PC-3 (cell line): ENCODE measurements around the gene UBTD1. TPM values are rescaled to one million over a fixed set of nuclear protein-coding genes. Genes with fewer than 3 reads are reported as not detected.
"Not testable (repeated sequence)": the region's sequence is repeated elsewhere in the genome, so short reads cannot be mapped to it uniquely, and the experiment has no call there.

ENCODE experiments used
- ATAC-seq: fragments of 200-7000 bp; cut with Tn5 transposase; 2 replicates; pipeline ENCODE4 v1.9.1; 2020; ENCODE audit warnings: mild to moderate bottlenecking, moderate library complexity
- BruUV-seq: library from RNA; stranded (reverse); fragments of 400-500 nt; replicated peaks from 2 replicates; lab custom pipeline; 2021; lab: Mats Ljungman, UMichigan
- CTCF ChIA-PET: fragments of 300-600 bp; sonication (Branson Sonifier 250); formaldehyde crosslinking; loops from one replicate; lab custom pipeline; 2022; ENCODE audit warnings: antibody characterized with exemption; lab: Charles Lee
- POLR2A ChIA-PET: fragments of 300-600 bp; sonication (Branson Sonifier 250); formaldehyde crosslinking; loops from one replicate; lab custom pipeline; 2022; ENCODE audit warnings: antibody characterized with exemption; ENCODE audit not compliant: unreplicated experiment; lab: Charles Lee
- DNase-seq: peaks from one replicate; pipeline ENCODE4 v3.0.0-alpha.2; 2015
- H2AFZ ChIP-seq: fragments of 300-600 bp; sonication (generic); 2 replicates; pipeline ENCODE4 v1.6.0; 2016; ENCODE audit warnings: antibody characterized with exemption, low read length
- H3F3A ChIP-seq: fragments of 300-600 bp; sonication (generic); one replicate; pipeline ENCODE4 v1.6.0; 2017; ENCODE audit warnings: antibody characterized with exemption, low read length, control low read depth, mild to moderate bottlenecking; ENCODE audit not compliant: unreplicated experiment
- H3K27ac ChIP-seq: fragments of 300-600 bp; sonication (generic); 2 replicates; pipeline ENCODE4 v1.5.1; 2016; ENCODE audit warnings: mild to moderate bottlenecking, low read length
- H3K27me3 ChIP-seq: fragments of 300-600 bp; sonication (generic); 2 replicates; pipeline ENCODE4 v1.6.1; 2016; ENCODE audit warnings: low read length, mixed read lengths
- H3K36me3 ChIP-seq: fragments of 300-600 bp; sonication (generic); 2 replicates; pipeline ENCODE4 v1.6.1; 2016; ENCODE audit warnings: low read depth, mixed run types, low read length, mixed read lengths
- H3K4me1 ChIP-seq: fragments of 300-600 bp; sonication (generic); 2 replicates; pipeline ENCODE4 v1.5.1; 2016; ENCODE audit warnings: low read length; ENCODE audit not compliant: insufficient read depth
- H3K4me2 ChIP-seq: fragments of 300-600 bp; sonication (generic); 2 replicates; pipeline ENCODE4 v1.6.0; 2016; ENCODE audit warnings: low read length
- H3K4me3 ChIP-seq: fragments of 300-600 bp; sonication (generic); 2 replicates; pipeline ENCODE4 v1.5.1; 2016; ENCODE audit warnings: mild to moderate bottlenecking, low read length, mixed read lengths
- H3K79me2 ChIP-seq: fragments of 300-600 bp; sonication (generic); 2 replicates; pipeline ENCODE4 v1.6.1; 2017; ENCODE audit warnings: low read length, mixed read lengths
- H3K9ac ChIP-seq: fragments of 300-600 bp; sonication (generic); 2 replicates; pipeline ENCODE4 v1.6.0; 2016; ENCODE audit warnings: mild to moderate bottlenecking, low read length
- H3K9me2 ChIP-seq: fragments of 300-600 bp; sonication (generic); replicated peaks from 2 replicates; pipeline ENCODE4 v1.6.1; 2016; ENCODE audit warnings: mixed run types, low read length, mixed read lengths
- H3K9me3 ChIP-seq: fragments of 300-600 bp; sonication (generic); 2 replicates; pipeline ENCODE4 v1.6.1; 2016; ENCODE audit warnings: low read length, mixed read lengths
- H4K20me1 ChIP-seq: fragments of 300-600 bp; sonication (generic); 2 replicates; pipeline ENCODE4 v1.6.1; 2016; ENCODE audit warnings: low read length, mixed read lengths
- CTCF ChIP-seq: fragments of 300-600 bp; sonication (generic); conservative IDR thresholded peaks from 2 replicates; pipeline ENCODE4 v1.5.1; 2017; ENCODE audit warnings: antibody characterized with exemption, low read depth, mild to moderate bottlenecking, low read length
- EZH2 ChIP-seq: fragments of 300-600 bp; sonication (generic); IDR thresholded peaks from one replicate; pipeline ENCODE4 v1.6.1; 2017; ENCODE audit warnings: antibody characterized with exemption, mild to moderate bottlenecking, low read length; ENCODE audit not compliant: unreplicated experiment
- EZH2phosphoT487 ChIP-seq: fragments of 300-600 bp; sonication (generic); IDR thresholded peaks from 2 replicates; pipeline ENCODE4 v1.6.1; 2018; ENCODE audit warnings: mild to moderate bottlenecking, antibody characterized with exemption, low read length, borderline replicate concordance
- intact Hi-C: fragments of 100-400 bp; cut with micrococcal nuclease; formaldehyde crosslinking; loops from 2 replicates; pipeline ENCODE4 v1.9.0; 2023
- total RNA-seq: library from RNA; depleted of rRNA; stranded (reverse); fragments of >200 nt; gene quantifications from 2 replicates; pipeline ENCODE4 v1.2.3, GENCODE V29; 2014

UBTD1 gene
- total RNA-seq, 1 experiment from 2014 or later: 18.5 TPM

GRCh38 chr10:97574374-97575126 is 75.8 kb downstream of the UBTD1 start:
- H3K9me3 ChIP-seq: no peaks in the 10 kb centered on the region
- peak overlapping the region; percentile 46 for H3K27ac ChIP-seq
- BruUV-seq: no TSS peak
- H3K9ac ChIP-seq: no peak overlapping the region
- H3K4me1 ChIP-seq: peaks cover 41% of the 10 kb centered on the region
- no peak overlapping the region for H2AFZ ChIP-seq
- H3K79me2 ChIP-seq: no peaks in the 10 kb centered on the region
- H3K27me3 ChIP-seq: no peaks in the 10 kb centered on the region
- ATAC-seq: peak; percentile 80
- H3F3A ChIP-seq: peaks cover 4% of the 10 kb centered on the region
- POLR2A ChIA-PET: interaction anchor here (0.6 kb wide), 2 partner anchors 66 to 115 kb away, joined by 4 to 12 read pairs; partner anchors contain the start of gene PI4K2A
- intact Hi-C loops: loop anchor here (1.0 kb wide), 1 partner anchor 38 kb away; no protein-coding TSS in a partner anchor
- CTCF ChIA-PET: no interaction called here
- no peaks in the 10 kb centered on the region for H3K36me3 ChIP-seq
- no peaks in the 10 kb centered on the region for H4K20me1 ChIP-seq
- no peaks in the 10 kb centered on the region for H3K9me2 ChIP-seq
- peak; percentile 95 for DNase-seq
- TF ChIP-seq EZH2: no peak
- no peak overlapping the region for H3K4me3 ChIP-seq
- H3K4me2 ChIP-seq: peak overlapping the region; percentile 47; the same call in 1 of the 2 replicates

GRCh38 chr10:97575127-97575668 is 76.5 kb downstream of the UBTD1 start:
- ChIA-PET POLR2A (interaction anchor here (0.6 kb wide), 1 partner anchor 66 kb away, joined by 12 read pairs; the partner anchor contains the start of gene PI4K2A), CTCF (no interaction called here)
- intact Hi-C loops: no loop called here
- no peak for DNase-seq
- Histone ChIP-seq H3K27me3 (no peaks in the 10 kb centered on the region), H3F3A (peaks cover 4% of the 10 kb centered on the region), H3K27ac (peak overlapping the region; percentile 46), H3K36me3 (no peaks in the 10 kb centered on the region), H4K20me1 (no peaks in the 10 kb centered on the region), H3K4me1 (peaks cover 41% of the 10 kb centered on the region), H3K4me2 (no peak overlapping the region), H3K9me2 (no peaks in the 10 kb centered on the region), H3K9me3 (no peaks in the 10 kb centered on the region), H2AFZ (no peak overlapping the region), H3K79me2 (no peaks in the 10 kb centered on the region), H3K9ac (no peak overlapping the region), H3K4me3 (no peak overlapping the region)
- no TSS peak for BruUV-seq
- ATAC-seq: peak; percentile 4; the same call in 1 of the 2 replicates
- TF ChIP-seq EZH2 (no peak), EZH2phosphoT487 (no peak), CTCF (no peak)

- H3F3A ChIP-seq, H4K20me1 ChIP-seq, H3K27ac ChIP-seq, H3K27me3 ChIP-seq, DNase-seq, CTCF ChIA-PET, ATAC-seq, H3K9ac ChIP-seq, BruUV-seq, H2AFZ ChIP-seq, H3K36me3 ChIP-seq, H3K79me2 ChIP-seq, H3K4me3 ChIP-seq, H3K9me2 ChIP-seq, H3K9me3 ChIP-seq, intact Hi-C loops, POLR2A ChIA-PET, H3K4me2 ChIP-seq: not testable (repeated sequence)
- H3K4me1 ChIP-seq: peaks cover 28% of the 10 kb centered on the region
These were observed 77.8 kb downstream of the UBTD1 start for GRCh38 chr10:97576487-97576886.
